WTC11 (cell line): ENCODE results near the gene RAD23A. TPM values are rescaled to one million over a fixed set of nuclear protein-coding genes. Genes with fewer than 3 reads are reported as not detected.

Experiments used
- ATAC-seq: fragments of 200-7000 bp; cut with Tn5 transposase; 2 replicates; pipeline ENCODE4 v1.10.0; 2021; ENCODE audit warnings: mild to moderate bottlenecking, moderate library complexity
- CTCF ChIA-PET: fragments of 300-600 bp; sonication (Branson Sonifier 250); formaldehyde crosslinking; loops from one replicate; lab custom pipeline; 2021; ENCODE audit warnings: antibody characterized with exemption; lab: Charles Lee
- POLR2A ChIA-PET: fragments of 350-600 bp; sonication (Branson Sonifier 250); formaldehyde crosslinking; loops from one replicate; lab custom pipeline; 2021; ENCODE audit warnings: antibody characterized with exemption; lab: Charles Lee
- DNase-seq: peaks from one replicate; pipeline ENCODE4 v3.0.0; 2021; ENCODE audit warnings: low spot score
- H3K27ac Mint-ChIP-seq: 2 replicates; pipeline ENCODE4 v1.8.0; 2021; ENCODE audit warnings: mixed read lengths
- H3K27me3 Mint-ChIP-seq: 2 replicates; pipeline ENCODE4 v1.8.0; 2021; ENCODE audit warnings: low read depth, mild to moderate bottlenecking, moderate library complexity, mixed read lengths
- H3K36me3 Mint-ChIP-seq: 2 replicates; pipeline ENCODE4 v1.8.0; 2021; ENCODE audit warnings: mixed read lengths
- H3K4me1 Mint-ChIP-seq: 2 replicates; pipeline ENCODE4 v1.8.0; 2022; ENCODE audit warnings: mixed read lengths
- H3K4me3 Mint-ChIP-seq: 2 replicates; pipeline ENCODE4 v1.8.0; 2021; ENCODE audit warnings: mild to moderate bottlenecking, moderate library complexity, mixed read lengths
- H3K9me3 Mint-ChIP-seq: 2 replicates; pipeline ENCODE4 v1.8.0; 2021; ENCODE audit warnings: mixed read lengths
- ERG ChIP-seq: fragments of 250-450 bp; sonication (Bioruptor Pico); IDR thresholded peaks from 2 replicates; pipeline ENCODE4 v1.8.0; 2021; ENCODE audit warnings: mild to moderate bottlenecking
- FOXP1 ChIP-seq: sonication (generic); formaldehyde crosslinking; IDR thresholded peaks from 2 replicates; pipeline ENCODE4 v1.8.0; 2022; ENCODE audit warnings: missing genetic modification reagents, mild to moderate bottlenecking, moderate library complexity, borderline replicate concordance
- HMGXB4 ChIP-seq: sonication (generic); formaldehyde crosslinking; IDR thresholded peaks from 2 replicates; pipeline ENCODE4 v1.8.1; 2023; ENCODE audit warnings: mild to moderate bottlenecking, moderate library complexity, missing genetic modification reagents
- MYBL2 ChIP-seq: sonication (generic); formaldehyde crosslinking; IDR thresholded peaks from 2 replicates; pipeline ENCODE4 v1.8.1; 2023; ENCODE audit warnings: mild to moderate bottlenecking, moderate library complexity, missing genetic modification reagents
- OVOL2 ChIP-seq: fragments of 250-450 bp; sonication (Bioruptor Pico); IDR thresholded peaks from 2 replicates; pipeline ENCODE4 v1.9.0; 2021; ENCODE audit warnings: mild to moderate bottlenecking, borderline replicate concordance
- SP1 ChIP-seq: sonication (generic); formaldehyde crosslinking; conservative IDR thresholded peaks from 2 replicates; pipeline ENCODE4 v1.8.1; 2022; ENCODE audit warnings: missing genetic modification reagents
- TEAD1 ChIP-seq: sonication (generic); formaldehyde crosslinking; IDR thresholded peaks from 2 replicates; pipeline ENCODE4 v1.8.0; 2022; ENCODE audit warnings: mild to moderate bottlenecking, missing genetic modification reagents
- ZBTB21 ChIP-seq: sonication (generic); formaldehyde crosslinking; IDR thresholded peaks from 2 replicates; pipeline ENCODE4 v1.8.1; 2023; ENCODE audit warnings: mild to moderate bottlenecking, missing genetic modification reagents, borderline replicate concordance
- ZNF219 ChIP-seq: sonication (generic); formaldehyde crosslinking; IDR thresholded peaks from 2 replicates; pipeline ENCODE4 v1.8.0; 2023; ENCODE audit warnings: missing genetic modification reagents, mild to moderate bottlenecking, borderline replicate concordance
- total RNA-seq: library from RNA; stranded (reverse); gene quantifications from 3 replicates; pipeline ENCODE4 v1.2.3, GENCODE V29; 2021
- TF ChIP-seq, protein P1 (sequence below): sonication (generic); formaldehyde crosslinking; IDR thresholded peaks from 2 replicates; pipeline ENCODE4 v1.8.1; 2022; ENCODE audit warnings: mild to moderate bottlenecking, missing genetic modification reagents, moderate library complexity, borderline replicate concordance
- TF ChIP-seq, protein P2 (sequence below): fragments of 250-450 bp; sonication (Bioruptor Pico); IDR thresholded peaks from 2 replicates; pipeline ENCODE4 v1.9.0; 2021; ENCODE audit warnings: mild to moderate bottlenecking, borderline replicate concordance
- TF ChIP-seq, protein P3 (sequence below): sonication (generic); formaldehyde crosslinking; IDR thresholded peaks from 2 replicates; pipeline ENCODE4 v1.8.1; 2022; ENCODE audit warnings: low read depth, missing genetic modification reagents, borderline replicate concordance
- TF ChIP-seq, protein P4 (sequence below): sonication (generic); formaldehyde crosslinking; IDR thresholded peaks from 2 replicates; pipeline ENCODE4 v1.8.1; 2023; ENCODE audit warnings: mild to moderate bottlenecking, missing genetic modification reagents

Gene RAD23A
- total RNA-seq, 1 experiment from 2014 or later, result 84.3 TPM

DNA sequence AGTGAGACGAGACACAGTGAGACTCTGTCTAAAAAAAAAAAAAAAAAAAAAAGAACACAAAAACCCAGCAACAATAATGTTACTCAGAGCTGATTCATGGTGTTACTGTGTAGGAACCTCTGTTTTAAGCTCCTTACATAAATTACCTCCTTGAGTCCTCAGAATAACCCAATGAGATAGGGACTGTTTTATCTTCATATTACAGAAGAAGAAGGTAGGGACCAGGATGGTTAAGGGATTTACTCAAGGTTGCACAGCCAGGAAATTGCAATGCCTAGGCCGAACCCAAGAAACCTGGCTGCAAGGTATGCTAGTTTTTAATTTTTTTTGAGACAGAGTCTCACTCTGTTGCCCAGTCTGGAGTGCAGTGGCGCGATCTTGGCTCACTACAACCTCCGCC lies 22.2 kb downstream of the RAD23A start (continued):
- TF ChIP-seq FOXP1 (CRISPR knock-in tag), result no peak
- TF ChIP-seq, protein P1, sequence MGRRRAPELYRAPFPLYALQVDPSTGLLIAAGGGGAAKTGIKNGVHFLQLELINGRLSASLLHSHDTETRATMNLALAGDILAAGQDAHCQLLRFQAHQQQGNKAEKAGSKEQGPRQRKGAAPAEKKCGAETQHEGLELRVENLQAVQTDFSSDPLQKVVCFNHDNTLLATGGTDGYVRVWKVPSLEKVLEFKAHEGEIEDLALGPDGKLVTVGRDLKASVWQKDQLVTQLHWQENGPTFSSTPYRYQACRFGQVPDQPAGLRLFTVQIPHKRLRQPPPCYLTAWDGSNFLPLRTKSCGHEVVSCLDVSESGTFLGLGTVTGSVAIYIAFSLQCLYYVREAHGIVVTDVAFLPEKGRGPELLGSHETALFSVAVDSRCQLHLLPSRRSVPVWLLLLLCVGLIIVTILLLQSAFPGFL, result no peak
- TF ChIP-seq OVOL2 (CRISPR knock-in tag), result no peak
- TF ChIP-seq, all 79 proteins: peak for 0

- ChIA-PET CTCF (interaction anchor here (0.9 to 1.4 kb wide), 7 partner anchors 8 to 132 kb away, joined by 3 to 11 read pairs (median 4); partner anchors contain the start of gene DNASE2), POLR2A (interaction anchor here (0.7 kb wide), 1 partner anchor 203 kb away, joined by 3 read pairs; no protein-coding TSS in a partner anchor)
- Mint-ChIP-seq H3K36me3 (no peaks in the 10 kb centered on the region), H3K9me3 (no peaks in the 10 kb centered on the region), H3K4me1 (0 out of 2 replicates have a peak, but pooled peaks cover 5% of the 10 kb centered on the region), H3K27ac (no peak within 1 kb of the TSS), H3K27me3 (peaks cover 4% of the 10 kb centered on the region), H3K4me3 (no peak within 1 kb of the TSS)
- DNase-seq (no peak), ATAC-seq (no peak)
- TF ChIP-seq HMGXB4 (no peak), SP1 (CRISPR knock-in tag) (no peak), MYBL2 (CRISPR knock-in tag) (no peak), ERG (CRISPR knock-in tag) (no peak), TEAD1 (CRISPR knock-in tag) (no peak), ZBTB21 (no peak), ZNF219 (CRISPR knock-in tag) (no peak)
- TF ChIP-seq, protein P2, sequence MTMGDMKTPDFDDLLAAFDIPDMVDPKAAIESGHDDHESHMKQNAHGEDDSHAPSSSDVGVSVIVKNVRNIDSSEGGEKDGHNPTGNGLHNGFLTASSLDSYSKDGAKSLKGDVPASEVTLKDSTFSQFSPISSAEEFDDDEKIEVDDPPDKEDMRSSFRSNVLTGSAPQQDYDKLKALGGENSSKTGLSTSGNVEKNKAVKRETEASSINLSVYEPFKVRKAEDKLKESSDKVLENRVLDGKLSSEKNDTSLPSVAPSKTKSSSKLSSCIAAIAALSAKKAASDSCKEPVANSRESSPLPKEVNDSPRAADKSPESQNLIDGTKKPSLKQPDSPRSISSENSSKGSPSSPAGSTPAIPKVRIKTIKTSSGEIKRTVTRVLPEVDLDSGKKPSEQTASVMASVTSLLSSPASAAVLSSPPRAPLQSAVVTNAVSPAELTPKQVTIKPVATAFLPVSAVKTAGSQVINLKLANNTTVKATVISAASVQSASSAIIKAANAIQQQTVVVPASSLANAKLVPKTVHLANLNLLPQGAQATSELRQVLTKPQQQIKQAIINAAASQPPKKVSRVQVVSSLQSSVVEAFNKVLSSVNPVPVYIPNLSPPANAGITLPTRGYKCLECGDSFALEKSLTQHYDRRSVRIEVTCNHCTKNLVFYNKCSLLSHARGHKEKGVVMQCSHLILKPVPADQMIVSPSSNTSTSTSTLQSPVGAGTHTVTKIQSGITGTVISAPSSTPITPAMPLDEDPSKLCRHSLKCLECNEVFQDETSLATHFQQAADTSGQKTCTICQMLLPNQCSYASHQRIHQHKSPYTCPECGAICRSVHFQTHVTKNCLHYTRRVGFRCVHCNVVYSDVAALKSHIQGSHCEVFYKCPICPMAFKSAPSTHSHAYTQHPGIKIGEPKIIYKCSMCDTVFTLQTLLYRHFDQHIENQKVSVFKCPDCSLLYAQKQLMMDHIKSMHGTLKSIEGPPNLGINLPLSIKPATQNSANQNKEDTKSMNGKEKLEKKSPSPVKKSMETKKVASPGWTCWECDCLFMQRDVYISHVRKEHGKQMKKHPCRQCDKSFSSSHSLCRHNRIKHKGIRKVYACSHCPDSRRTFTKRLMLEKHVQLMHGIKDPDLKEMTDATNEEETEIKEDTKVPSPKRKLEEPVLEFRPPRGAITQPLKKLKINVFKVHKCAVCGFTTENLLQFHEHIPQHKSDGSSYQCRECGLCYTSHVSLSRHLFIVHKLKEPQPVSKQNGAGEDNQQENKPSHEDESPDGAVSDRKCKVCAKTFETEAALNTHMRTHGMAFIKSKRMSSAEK (CRISPR knock-in tag), result no peak
- TF ChIP-seq, protein P3, sequence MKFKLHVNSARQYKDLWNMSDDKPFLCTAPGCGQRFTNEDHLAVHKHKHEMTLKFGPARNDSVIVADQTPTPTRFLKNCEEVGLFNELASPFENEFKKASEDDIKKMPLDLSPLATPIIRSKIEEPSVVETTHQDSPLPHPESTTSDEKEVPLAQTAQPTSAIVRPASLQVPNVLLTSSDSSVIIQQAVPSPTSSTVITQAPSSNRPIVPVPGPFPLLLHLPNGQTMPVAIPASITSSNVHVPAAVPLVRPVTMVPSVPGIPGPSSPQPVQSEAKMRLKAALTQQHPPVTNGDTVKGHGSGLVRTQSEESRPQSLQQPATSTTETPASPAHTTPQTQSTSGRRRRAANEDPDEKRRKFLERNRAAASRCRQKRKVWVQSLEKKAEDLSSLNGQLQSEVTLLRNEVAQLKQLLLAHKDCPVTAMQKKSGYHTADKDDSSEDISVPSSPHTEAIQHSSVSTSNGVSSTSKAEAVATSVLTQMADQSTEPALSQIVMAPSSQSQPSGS, result no peak
- TF ChIP-seq, protein P4, sequence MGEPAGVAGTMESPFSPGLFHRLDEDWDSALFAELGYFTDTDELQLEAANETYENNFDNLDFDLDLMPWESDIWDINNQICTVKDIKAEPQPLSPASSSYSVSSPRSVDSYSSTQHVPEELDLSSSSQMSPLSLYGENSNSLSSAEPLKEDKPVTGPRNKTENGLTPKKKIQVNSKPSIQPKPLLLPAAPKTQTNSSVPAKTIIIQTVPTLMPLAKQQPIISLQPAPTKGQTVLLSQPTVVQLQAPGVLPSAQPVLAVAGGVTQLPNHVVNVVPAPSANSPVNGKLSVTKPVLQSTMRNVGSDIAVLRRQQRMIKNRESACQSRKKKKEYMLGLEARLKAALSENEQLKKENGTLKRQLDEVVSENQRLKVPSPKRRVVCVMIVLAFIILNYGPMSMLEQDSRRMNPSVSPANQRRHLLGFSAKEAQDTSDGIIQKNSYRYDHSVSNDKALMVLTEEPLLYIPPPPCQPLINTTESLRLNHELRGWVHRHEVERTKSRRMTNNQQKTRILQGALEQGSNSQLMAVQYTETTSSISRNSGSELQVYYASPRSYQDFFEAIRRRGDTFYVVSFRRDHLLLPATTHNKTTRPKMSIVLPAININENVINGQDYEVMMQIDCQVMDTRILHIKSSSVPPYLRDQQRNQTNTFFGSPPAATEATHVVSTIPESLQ, result no peak
Observed at GRCh38 chr19:12969292-12969988, 23.8 kb downstream of the RAD23A start, which contains the start of gene DAND5. TSS of gene DAND5 (plus strand) at chr19:12969576. CDS start at chr19:12969661, 85 bp downstream.
